Activated CD4-positive, alpha-beta T cell treated with anti-CD3 and anti-CD28 coated beads, Interleukin-2, Interleukin-4, amounts not matched to agents 100 ng/mL and 50 ng/mL, durations not matched to agents 16 hours and 8 hours (primary cell): ENCODE results near the gene IL17RD.

Experiments
- DNase-seq: peaks from one replicate; pipeline ENCODE4 v3.0.0-alpha.2; 2020; ENCODE audit warnings: low spot score

The IL17RD gene

DNA sequence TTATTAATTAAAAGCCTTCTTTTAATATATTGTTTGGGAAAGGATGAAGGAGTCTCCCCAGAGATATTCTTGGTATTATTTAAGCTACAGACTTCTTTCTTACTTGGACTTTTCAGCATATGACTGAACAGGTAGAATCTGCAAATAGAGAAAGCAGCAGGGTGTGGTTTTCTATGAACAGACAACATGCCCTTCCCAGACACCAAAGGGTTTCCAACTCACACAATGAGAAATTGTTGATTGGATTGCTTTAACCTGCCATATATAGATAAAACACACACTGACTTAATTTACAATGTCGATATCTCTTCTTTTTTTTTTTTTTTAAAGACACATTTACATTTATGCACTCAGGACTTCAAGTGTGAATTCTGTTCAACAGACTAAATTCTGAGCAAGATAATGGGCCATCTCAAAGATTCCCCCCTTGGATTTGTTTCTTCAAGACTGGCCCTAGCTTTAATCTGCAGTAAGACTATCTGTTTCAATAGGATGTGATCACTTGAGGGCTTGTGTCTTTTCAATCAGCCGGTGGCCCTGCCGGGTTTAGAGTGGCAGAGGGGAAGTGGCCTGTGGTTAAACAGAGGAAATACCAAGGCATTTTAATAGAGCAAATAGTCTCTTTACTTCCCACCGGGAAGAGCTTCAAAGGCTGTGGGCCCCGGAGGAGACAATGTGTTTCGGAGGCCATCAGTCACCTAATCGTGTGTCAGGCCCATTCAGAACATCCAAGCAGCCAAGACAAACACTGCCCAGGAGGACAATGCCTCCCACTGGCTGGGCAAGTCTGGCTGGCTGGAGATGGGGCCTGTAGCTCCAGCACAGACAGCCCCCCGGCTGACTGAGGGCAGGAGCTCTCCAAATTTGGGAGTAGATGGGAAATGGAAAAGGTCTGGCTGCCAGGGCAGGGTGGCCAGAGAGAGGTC is 6.1 kb downstream of the IL17RD start:
- peak; percentile 16 for DNase-seq

- no peak for DNase-seq
These were observed 6.8 kb downstream of the IL17RD start for GRCh38 chr3:57158325-57158724.

DNA sequence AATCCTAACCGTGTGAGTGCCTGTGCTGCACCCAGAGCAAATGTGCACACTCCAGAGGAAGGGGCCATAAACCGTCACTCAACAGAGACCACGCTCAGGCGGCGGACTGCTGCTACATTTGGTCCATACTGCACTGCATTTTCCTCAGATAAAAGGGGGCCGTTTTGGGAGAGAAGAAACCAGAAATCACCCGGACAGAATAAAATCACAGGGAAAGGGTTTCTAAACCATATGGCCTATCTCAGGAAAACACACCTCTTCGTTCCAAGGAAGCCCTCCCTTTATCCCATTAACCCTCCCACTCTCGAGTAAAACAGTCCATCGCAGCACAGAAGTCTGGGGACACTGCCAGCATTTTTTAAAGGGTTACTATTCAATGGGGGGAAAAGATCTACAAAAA is 7.6 kb downstream of the IL17RD start:
- DNase-seq = no peak

DNA sequence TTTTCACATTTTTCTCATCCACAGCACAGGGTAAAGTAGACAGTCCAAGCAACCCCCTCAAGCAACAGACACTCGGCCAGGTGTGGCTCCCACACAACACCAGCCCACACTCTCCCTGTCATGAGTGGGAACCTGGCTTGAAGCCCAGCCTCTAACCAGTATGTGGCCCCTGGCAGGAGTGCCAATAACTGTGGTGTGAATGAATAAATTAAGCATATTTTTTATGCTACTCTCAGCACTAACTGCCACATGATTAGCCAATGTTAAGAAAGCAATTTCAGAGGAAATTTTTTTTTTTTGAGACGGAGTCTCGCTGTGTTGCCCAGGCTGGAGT is 9.9 kb downstream of the IL17RD start:
- no peak for DNase-seq

DNA sequence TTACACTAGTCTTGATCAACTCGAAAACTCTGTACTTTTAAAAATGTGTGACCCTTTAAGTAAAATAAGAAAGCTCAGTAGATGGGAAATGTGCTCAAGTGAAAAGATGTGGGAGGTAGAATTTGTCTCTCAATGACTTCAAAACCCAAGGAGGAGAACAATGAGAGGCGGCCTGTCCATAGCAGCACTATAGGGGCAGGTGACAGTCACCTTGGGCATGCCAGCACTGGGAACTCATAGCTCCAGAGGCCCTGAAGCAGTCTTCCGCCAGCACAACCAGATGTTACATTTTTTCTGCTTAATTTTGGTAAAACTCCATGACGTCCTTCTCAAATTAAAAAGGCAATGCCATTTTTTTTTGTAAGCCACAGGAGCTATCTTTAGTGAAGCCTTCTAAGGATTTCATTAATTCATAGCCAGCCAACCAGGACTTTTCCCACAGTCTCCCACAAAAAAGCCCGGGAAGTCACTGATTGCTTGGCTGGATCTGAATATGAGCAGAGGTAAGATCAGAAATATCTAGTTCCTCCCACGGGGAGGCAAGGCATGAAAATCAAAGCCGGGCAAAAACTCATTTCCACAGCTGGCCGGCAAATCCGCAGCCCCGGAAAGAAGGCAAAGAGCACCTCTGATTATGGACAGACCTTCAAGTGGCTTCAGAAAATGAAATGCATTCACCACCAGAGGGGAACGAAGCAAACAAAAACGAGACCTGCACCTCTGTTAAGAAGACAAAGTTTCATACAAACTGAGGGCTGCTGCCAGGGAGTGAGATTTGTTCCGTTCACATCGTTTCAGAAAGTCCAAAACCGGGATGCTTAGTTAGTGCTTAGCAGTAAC is 10.5 kb downstream of the IL17RD start:
- DNase-seq = no peak

DNA sequence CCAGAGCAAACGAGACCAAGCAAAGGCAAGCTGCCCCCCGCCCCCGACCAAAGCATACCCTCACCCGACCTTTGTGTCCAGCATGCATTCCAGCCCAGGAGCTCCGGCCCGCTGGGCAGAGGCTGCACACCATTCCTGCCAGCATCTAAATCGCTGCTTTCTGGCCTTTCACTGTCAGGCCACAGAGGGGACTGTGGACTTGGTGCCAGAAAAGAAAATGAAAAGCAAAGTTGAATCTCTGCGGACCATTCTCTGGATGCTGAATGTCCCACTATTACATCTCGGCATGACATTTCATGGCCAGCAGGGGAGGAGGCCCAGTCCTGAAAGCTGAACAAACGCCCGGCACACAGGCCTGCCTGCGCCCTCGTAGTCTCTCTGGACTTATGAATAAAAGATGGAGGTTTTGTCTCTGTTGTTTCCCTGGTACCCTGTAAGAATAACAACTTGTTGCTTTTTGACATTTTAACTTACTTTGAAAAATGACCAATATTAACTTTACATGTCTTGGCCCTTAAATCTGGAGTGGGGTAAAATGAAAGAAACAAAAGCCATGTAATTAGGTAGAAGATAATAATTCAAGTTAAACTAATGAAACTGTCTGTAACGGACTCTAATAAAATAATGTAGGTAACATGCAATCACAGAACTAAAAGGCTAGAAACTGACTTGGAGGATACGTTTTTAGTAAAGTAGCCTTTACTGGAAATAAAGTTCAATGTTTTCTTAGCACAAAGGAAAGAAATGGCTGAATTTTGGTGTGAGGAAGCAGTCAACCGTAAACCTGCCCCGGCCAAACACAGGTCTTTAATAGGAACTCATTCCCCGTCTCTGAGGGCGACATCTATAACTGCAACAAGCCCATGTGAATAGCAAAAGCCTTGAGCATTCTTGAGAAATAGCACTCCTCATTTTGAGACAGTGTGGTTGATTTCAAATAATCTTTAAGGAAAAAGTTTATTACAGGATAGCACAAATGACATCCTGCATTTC is 12.7 kb downstream of the IL17RD start:
- DNase-seq = no peak

GRCh38 chr3:57151749-57152148 is 13.4 kb downstream of the IL17RD start:
- DNase-seq = no peak

DNA sequence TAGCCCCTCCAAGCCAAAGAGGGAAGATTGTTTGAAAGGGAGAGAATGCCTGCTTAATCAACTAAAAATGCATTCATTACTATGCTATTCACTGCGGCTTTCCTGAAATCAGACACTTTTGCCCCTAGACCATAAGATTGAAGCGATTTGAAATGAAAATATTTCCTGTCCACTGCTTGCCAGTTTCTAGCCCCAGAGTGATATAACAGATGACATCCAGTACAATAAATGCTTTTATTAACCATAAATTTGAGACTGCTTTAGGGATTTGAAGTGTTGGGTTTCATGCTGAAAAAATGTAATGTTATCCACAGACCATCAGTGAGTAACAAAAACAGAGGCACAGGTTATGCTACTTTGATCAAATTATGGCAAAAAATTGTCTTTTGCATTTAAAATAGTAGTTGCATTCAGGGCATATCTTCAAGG is 14.1 kb downstream of the IL17RD start:
- no peak for DNase-seq

- no peak for DNase-seq
These were observed 15.0 kb downstream of the IL17RD start for GRCh38 chr3:57150113-57150581.

DNA sequence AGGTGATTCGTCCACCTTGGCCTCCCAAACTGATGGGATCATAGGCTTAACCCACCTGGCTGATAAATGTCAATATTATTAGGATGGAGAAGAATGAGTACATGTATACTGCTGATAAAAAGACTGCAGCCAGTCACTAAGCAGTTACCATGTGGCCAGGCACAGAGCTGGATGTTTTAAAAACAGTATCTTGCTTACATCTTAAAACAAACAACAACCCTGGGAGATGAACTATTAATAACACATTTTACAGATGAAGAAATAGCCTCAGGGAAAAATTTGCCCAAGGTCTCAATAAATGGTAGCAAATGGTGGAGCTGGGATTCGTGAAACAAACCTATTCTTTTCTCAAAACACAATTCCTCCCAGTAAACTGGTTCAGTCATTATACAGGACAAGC is 18.1 kb downstream of the IL17RD start:
- DNase-seq = no peak

- DNase-seq = no peak
These were observed 19.3 kb downstream of the IL17RD start for GRCh38 chr3:57145852-57146251.

DNA sequence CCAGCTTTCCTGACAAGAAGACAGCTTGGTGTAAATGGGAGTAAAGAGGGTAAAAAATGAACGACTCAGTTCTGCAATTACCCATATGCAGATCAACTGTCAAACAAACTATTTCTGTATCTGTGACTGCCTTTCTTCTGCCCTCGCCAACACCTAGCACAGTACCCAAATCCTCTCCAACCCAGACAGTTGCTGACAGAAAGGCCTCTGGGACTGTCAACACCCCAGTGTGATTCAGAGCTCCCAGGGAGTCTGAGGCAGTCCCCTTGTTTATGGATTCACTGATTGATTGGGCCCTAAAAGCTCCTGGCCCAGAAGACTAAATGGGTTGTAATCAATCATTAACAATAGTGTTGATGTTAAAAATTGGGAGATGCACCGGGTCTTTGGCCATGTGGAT is 20.2 kb downstream of the IL17RD start:
- DNase-seq = no peak

DNA sequence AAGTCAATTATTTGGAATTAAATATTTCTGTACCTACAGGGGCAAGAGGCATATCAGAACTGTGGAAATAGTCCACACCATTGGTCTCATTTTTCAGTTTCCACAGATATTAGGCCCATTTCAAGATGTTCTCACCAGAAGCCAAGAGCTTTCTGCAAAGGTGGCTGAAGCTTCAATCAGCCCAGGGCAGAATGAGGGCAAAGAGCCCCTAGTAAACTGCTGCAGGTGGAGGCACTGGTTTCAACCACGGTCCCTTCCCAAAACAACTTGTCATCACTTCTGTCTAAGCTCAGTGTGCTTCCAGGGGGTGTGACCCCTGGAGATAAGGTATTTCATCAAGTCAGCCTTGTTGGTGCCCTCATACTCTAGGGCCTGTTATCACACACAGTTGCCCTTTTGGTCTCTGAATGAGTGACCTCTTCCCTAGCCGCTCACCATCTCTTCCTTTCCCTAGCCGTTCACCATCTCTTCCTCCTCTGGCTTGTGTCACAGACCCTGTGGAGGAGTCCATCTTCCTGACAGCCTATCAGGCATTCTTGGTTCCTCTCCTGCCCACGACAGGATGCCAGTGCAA is 21.2 kb downstream of the IL17RD start:
- DNase-seq = no peak

DNA sequence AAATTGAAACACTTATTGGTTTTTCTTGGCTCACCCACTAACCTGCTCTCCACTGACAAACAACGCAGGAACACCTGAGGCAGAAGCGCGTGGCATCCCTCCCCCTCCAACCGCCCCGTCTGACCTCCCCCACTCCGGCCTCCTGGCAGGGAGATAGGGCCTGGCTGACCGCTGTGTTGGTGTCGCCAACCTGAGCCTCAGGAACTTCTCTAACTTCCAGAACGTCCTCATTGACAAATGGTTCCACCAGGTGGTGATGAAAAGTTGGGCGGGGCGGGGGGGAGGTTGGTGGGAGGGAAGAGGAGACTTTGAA is 22.8 kb downstream of the IL17RD start:
- DNase-seq = no peak

DNA sequence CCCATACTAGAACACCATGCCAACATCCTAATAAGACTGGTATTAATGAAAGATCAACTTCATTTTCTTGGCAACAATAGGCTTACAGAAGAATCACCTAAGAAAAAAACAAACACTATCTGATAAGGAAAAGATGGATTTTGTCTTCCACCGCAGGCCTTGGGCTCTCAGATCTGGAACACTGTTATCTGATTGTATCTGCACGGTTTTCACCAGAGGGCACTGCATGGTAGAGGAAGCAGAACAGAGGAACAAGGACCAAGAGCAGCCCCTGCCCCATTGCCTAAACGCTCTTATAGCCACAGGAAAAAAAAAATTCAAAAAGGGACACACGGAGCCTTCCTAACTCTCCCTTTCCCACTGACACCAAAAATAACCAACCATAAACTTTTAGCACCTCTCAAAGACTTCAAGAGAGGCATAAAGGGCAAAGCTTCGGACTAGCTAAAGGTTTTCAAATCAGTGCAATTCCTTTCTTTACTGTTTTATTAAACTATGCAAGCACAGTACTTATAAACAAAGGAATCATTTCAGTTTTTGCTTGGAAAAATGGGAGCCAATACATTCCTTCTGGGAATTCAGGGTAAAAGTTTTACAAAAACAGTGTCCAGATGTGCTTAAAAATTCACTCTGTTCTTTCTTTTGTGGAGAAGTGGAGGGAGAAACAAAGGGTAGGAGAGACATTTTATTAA is 23.3 kb downstream of the IL17RD start:
- DNase-seq = no peak

DNA sequence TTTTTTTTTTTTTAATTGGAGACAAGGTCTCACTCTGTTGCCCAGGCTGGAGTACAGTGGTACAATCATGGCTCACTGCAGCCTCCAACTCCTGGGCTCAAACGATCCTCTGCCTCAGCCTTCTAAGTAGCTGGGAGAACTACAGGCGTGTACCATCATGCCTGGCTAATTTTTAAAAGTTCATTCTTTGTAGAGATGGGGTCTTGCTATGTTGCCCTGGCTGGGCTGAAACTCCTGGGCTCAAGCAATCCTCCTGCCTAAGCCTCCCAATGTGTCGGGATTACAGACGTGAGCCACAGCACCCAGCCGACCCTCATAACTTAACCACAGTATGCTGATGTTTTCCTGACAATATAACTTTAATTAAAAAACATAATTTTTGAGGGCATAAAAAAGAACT is 24.3 kb downstream of the IL17RD start:
- no peak for DNase-seq

DNA sequence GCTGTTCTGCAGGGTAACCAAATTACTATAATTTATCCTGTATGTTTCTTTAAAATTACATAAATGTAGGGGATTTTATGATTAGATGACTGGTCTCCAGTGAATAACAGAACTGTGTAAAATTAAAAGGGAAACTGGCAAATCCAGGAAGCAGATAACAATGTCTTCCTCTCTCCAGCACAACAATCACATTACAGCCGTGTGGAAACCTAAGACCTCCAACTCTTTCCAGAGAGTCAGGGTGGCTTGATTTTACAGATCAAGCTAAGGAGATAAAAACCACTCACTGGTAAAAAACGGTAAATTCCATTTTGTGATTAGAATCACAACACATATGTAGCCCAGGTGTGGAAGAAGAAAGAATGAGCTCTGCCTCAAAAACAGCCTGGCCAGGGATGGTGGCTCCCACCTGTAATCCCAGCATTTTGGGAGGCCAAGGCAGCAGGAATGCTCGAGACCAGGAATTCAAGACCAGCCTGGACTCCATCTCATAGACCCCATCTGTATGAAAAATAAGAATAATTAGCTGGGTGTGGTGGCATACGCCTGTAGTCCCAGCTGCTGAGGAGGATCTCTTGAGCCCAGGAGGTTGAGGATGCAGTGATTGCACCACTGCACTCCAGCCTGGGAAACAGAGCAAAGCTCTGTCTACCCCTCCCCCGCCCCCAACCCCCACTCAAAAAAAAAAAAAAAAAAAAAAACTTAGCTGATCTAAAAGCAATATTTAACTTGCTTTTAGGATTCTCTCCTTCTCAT is 29.0 kb downstream of the IL17RD start:
- DNase-seq = no peak

GRCh38 chr3:57133157-57133556 is 32.0 kb downstream of the IL17RD start:
- DNase-seq = no peak

DNA sequence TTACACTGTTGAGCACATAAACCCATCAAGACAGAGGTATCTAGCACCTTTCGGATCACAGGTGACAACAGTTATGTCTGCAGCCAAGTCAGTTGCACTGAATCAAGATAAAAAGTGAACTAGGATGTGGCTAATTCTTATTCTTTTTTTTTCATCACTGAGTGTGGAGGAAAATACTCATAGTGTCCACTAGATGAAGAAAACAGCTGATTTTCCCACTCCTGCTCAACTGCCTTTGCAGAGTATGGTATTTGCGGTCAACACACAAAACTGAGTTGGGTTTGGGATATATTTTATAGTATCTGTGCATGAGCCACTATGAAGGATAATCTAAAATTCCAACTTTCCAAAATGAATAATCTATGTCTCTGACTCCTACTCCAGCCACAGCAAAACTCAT is 32.5 kb downstream of the IL17RD start:
- no peak for DNase-seq

GRCh38 chr3:57131210-57131588 is 34.0 kb downstream of the IL17RD start:
- DNase-seq = no peak
